A549 (cell line): ENCODE measurements around the gene GPR17.

Experiments used
- HDAC2 ChIP-seq: fragments of 200-600 bp; sonication (generic); IDR thresholded peaks from 2 replicates; pipeline ENCODE4 v1.6.1; 2016
- JUN ChIP-seq, 2 experiments: fragments of >200 bp; sonication (Bioruptor Twin); formaldehyde crosslinking; IDR thresholded peaks; 2 replicates in 1 of 2; 3 replicates in 1 of 2; pipeline ENCODE4 v1.6.1; 2016 to 2017
- TF ChIP-seq, protein P1 (sequence below): fragments of >200 bp; sonication (Bioruptor Twin); formaldehyde crosslinking; IDR thresholded peaks from 3 replicates; pipeline ENCODE4 v1.5.1; 2016

DNA sequence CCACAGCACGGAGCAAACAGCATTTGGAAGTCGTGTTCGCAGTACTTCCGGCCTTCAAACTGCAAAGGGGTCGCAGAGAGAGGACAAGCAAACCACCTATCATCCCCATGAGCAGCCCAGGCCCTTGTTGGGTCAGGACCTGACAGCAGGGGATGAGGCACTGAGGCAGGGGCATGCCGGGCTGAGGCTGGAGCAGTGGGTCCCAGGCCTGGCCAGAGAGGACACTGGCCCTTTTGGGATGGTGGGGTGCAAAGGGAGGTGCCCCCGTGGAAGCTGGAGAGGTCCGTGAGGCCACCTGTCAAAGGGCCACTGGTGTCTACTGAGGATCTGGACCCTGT is 8.9 kb downstream of the GPR17 start:
- TF ChIP-seq, protein P1, sequence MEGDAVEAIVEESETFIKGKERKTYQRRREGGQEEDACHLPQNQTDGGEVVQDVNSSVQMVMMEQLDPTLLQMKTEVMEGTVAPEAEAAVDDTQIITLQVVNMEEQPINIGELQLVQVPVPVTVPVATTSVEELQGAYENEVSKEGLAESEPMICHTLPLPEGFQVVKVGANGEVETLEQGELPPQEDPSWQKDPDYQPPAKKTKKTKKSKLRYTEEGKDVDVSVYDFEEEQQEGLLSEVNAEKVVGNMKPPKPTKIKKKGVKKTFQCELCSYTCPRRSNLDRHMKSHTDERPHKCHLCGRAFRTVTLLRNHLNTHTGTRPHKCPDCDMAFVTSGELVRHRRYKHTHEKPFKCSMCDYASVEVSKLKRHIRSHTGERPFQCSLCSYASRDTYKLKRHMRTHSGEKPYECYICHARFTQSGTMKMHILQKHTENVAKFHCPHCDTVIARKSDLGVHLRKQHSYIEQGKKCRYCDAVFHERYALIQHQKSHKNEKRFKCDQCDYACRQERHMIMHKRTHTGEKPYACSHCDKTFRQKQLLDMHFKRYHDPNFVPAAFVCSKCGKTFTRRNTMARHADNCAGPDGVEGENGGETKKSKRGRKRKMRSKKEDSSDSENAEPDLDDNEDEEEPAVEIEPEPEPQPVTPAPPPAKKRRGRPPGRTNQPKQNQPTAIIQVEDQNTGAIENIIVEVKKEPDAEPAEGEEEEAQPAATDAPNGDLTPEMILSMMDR = no peak
- TF ChIP-seq HDAC2 (no peak), JUN (IDR thresholded peaks at IDR 0.05) (no peak)
